Brain microvascular endothelial cell (primary cell): Measurements from ENCODE around the gene PLCD1.

Experiments used
- DNase-seq: peaks from one replicate; pipeline ENCODE4 v3.0.0-alpha.2; 2020
- H3K27ac ChIP-seq: fragments of 250-450 bp; sonication (Bioruptor Pico); 2 replicates; pipeline ENCODE4 v1.5.1; 2020; ENCODE audit warnings: mild to moderate bottlenecking, moderate library complexity
- H3K27me3 ChIP-seq: fragments of 250-450 bp; sonication (Bioruptor Pico); replicated peaks from 2 replicates; pipeline ENCODE4 v1.5.1; 2020; ENCODE audit warnings: mild to moderate bottlenecking
- H3K36me3 ChIP-seq: fragments of 250-450 bp; sonication (Bioruptor Pico); replicated peaks from 2 replicates; pipeline ENCODE4 v1.5.1; 2020; ENCODE audit warnings: mild to moderate bottlenecking
- H3K4me3 ChIP-seq: 2 replicates; pipeline ENCODE4 v1.5.1; 2011; ENCODE audit warnings: low read depth, mild to moderate bottlenecking, control low read depth, low read length, moderate library complexity
- CTCF ChIP-seq: IDR thresholded peaks from 2 replicates; pipeline ENCODE4 v1.5.1; 2011; ENCODE audit warnings: low read depth, mild to moderate bottlenecking, moderate library complexity, low read length, control low read depth, inconsistent platforms; ENCODE audit errors: missing control alignments
- in situ Hi-C: cut with HindIII; loops from 2 replicates; pipeline ENCODE4 v1.10.0; 2017; ENCODE audit warnings: low sequenced_read_pairs, low pct_ligation_motif_present

The PLCD1 gene

GRCh38 chr3:37992271-37993066 lies 37.0 kb downstream of the PLCD1 start:
- Histone ChIP-seq H3K27me3 (no peaks in the 10 kb centered on the region), H3K36me3 (no peaks in the 10 kb centered on the region), H3K4me3 (no peak overlapping the region), H3K27ac (no peak overlapping the region)
- in situ Hi-C loops: no loop called here
- DNase-seq: no peak
- TF ChIP-seq CTCF: no peak

- in situ Hi-C loops: no loop called here
- no peak overlapping the region for H3K27ac ChIP-seq
- no peaks in the 10 kb centered on the region for H3K36me3 ChIP-seq
- H3K27me3 ChIP-seq: no peaks in the 10 kb centered on the region
- TF ChIP-seq CTCF: no peak
- no peak for DNase-seq
- no peak overlapping the region for H3K4me3 ChIP-seq
Observed at GRCh38 chr3:37991823-37992222, 37.6 kb downstream of the PLCD1 start.

- Histone ChIP-seq H3K36me3 (no peaks in the 10 kb centered on the region), H3K4me3 (no peak overlapping the region), H3K27ac (no peak overlapping the region), H3K27me3 (no peaks in the 10 kb centered on the region)
- no peak for DNase-seq
- TF ChIP-seq CTCF: no peak
- in situ Hi-C loops: no loop called here
Observed at GRCh38 chr3:37991109-37991508, 38.3 kb downstream of the PLCD1 start.

GRCh38 chr3:37990527-37990926 lies 38.9 kb downstream of the PLCD1 start, which contains the start of gene VILL:
TSS of gene VILL (plus strand) at chr3:37990786. CDS start at chr3:37993673, 2,887 bp downstream.
- no peak for DNase-seq
- no peak within 1 kb of the TSS for H3K4me3 ChIP-seq
- no peak within 1 kb of the TSS for H3K27ac ChIP-seq
- H3K36me3 ChIP-seq: no peaks in the 10 kb centered on the region
- no peaks in the 10 kb centered on the region for H3K27me3 ChIP-seq
- TF ChIP-seq CTCF: no peak
- in situ Hi-C loops: no loop called here

- in situ Hi-C loops: no loop called here
- no peak overlapping the region for H3K27ac ChIP-seq
- H3K27me3 ChIP-seq: no peaks in the 10 kb centered on the region
- no peak for TF ChIP-seq CTCF
- no peaks in the 10 kb centered on the region for H3K36me3 ChIP-seq
- no peak for DNase-seq
- H3K4me3 ChIP-seq: no peak overlapping the region
Observed at GRCh38 chr3:37989821-37990480, 39.5 kb downstream of the PLCD1 start.
